Measurements from ENCODE around the gene MECP2.

MECP2 gene

GRCh38 chrX:154032653-154033052 lies 64.9 kb downstream of the MECP2 start:
- DNase-seq (ENCODE audit: low spot score): no peak

DNA sequence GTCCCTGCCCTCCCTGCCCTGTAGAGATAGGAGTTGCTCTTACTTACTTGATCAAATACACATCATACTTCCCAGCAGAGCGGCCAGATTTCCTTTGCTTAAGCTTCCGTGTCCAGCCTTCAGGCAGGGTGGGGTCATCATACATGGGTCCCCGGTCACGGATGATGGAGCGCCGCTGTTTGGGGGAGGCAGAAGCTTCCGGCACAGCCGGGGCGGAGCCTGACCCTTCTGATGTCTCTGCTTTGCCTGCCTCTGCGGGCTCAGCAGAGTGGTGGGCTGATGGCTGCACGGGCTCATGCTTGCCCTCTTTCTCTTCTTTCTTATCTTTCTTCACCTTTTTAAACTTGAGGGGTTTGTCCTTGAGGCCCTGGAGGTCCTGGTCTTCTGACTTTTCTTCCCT lies 65.4 kb downstream of the MECP2 start:
- no peak for DNase-seq (ENCODE audit: low spot score)

DNA sequence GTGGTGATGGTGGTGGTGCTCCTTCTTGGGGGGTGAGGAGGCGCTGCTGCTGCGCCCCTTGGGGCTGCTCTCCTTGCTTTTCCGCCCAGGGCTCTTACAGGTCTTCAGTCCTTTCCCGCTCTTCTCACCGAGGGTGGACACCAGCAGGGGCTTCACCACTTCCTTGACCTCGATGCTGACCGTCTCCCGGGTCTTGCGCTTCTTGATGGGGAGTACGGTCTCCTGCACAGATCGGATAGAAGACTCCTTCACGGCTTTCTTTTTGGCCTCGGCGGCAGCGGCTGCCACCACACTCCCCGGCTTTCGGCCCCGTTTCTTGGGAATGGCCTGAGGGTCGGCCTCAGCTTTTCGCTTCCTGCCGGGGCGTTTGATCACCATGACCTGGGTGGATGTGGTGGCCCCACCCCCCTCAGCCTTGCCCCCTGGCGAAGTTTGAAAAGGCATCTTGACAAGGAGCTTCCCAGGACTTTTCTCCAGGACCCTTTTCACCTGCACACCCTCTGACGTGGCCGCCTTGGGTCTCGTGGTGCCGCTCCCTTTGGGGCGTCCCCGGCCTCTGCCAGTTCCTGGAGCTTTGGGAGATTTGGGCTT lies 66.7 kb downstream of the MECP2 start:
- no peak for DNase-seq (ENCODE audit: low spot score)

DNA sequence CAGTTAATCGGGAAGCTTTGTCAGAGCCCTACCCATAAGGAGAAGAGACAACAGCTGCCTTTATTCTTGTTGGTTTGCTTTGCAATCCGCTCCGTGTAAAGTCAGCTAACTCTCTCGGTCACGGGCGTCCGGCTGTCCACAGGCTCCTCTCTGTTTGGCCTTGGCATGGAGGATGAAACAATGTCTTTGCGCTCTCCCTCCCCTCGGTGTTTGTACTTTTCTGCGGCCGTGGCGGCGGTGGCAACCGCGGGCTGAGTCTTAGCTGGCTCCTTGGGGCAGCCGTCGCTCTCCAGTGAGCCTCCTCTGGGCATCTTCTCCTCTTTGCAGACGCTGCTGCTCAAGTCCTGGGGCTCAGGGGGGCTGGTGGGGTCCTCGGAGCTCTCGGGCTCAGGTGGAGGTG lies 67.3 kb downstream of the MECP2 start:
- no peak for DNase-seq (ENCODE audit: low spot score)

- DNase-seq (ENCODE audit: low spot score): no peak
Observed at GRCh38 chrX:154029439-154029838, 68.1 kb downstream of the MECP2 start.

DNA sequence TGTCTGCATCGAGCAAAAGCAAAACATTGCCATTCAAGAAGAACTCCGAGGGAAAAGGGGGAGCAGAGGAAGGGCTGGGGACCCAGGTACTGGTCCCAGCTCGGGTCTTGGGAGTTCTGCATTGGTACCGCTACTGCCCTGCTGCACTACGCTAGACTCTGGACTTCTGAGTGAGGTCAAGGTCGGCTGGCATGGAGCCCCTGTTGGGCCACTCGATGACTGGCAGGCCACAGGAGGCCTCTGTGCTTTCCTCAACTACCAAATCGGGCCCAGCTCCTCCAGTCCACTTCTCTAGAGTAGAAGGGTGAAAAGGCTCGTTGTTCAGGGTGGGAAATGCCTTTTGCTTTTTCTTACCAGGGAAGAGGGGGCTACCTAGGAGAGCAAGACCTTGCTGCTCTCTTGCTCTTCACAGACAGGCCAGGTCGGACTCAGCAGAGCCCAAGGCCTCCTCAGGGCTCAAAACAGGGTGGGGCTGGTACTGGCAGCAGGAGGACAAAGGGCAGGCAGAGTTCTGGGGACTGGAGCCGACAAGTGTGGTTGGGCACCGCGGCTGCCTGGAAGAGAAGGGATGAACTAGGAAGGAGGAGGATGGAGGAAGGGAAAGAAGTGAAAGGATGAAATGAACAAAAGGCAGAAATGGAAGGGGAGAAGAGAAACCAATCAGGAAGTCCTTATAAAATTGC lies 68.9 kb downstream of the MECP2 start:
- DNase-seq (ENCODE audit: low spot score): no peak

GRCh38 chrX:154027986-154028385 lies 69.5 kb downstream of the MECP2 start:
- DNase-seq (ENCODE audit: low spot score): no peak

- no peak for DNase-seq (ENCODE audit: low spot score)
Observed at GRCh38 chrX:154027022-154027402, 70.5 kb downstream of the MECP2 start.

DNA sequence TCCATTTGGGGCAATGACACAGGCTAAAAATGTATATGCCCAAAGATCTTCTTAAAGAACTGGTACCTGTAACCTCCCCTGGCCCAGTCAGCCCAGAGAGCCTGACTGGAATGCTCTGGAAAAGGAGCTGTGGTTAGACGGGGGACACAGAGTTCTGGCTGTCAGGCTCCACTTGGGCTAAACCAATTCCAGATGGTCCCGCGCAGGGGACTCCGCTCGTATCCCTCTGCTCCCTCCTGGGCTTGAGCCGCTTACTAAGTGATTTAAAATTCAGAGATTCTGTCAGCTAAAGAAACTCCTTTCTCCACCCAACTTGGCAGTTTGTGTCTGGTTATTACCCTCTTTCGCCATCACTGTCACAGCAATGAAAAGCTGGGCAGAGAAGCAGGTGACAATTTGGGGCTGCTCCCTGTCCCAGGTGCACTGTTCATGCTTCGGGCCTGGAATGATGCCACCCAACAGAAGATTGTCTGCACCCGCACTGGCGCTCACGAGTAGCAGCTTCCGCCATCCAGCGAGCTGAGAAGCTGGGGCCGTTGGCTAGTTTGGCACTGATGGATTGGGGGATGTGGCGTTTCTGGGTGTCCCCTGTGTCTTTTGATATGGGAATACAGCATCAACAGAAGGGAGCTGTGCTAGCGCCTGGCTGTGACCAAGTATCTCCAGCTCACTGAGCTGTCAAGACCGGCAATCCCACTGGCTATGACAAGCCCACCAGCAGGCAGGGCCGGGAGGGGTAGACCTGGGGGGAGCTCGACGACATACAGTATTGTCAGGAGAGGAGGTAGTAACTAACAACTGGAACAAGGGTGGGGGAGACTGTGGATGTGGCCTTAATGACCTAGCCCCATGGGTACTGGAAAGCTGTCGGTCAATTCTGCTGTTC lies 71.1 kb downstream of the MECP2 start:
- DNase-seq (ENCODE audit: low spot score): no peak

DNA sequence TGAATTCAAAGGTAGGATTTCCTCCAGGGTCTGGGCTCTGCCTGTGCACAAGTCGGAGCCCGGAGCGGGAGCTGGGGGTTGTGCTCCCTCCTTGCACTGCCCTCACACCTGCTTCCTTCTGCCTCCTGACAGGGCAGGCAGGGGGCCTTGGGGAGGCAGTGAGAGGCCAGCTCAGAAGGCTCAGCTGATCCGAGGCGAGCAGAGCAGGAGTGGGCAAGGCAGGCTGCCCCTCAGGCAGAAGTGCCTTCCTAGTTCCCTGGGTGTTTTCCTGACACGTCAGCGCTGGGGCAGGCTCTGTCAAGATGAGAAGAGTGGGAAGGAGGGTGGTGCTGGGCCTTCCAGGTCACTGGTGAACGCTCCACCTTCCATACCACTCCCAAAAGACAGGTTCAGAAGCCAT lies 72.3 kb downstream of the MECP2 start:
- DNase-seq (ENCODE audit: low spot score): no peak

DNA sequence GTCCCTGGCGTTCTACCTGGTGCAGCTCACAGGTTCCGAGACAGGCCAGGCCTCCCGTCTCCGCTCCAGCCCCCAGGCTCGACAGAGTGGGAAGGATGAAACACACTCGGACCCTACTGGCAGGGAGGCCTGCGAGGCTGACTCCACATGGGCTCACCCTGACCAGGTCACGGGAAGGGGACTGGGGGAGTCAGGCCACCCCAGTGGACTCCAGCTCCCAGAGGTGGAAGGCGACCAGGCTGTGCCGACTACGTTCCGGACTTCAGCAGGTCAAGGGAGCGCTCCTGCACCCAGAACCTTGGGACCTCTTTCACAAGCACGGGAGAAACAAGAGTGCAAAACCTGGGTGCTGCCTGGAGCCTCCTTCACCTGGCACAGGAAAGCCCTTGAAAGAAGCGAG lies 73.2 kb downstream of the MECP2 start:
- no peak for DNase-seq (ENCODE audit: low spot score)

GRCh38 chrX:154023276-154024000 lies 74.1 kb downstream of the MECP2 start:
- DNase-seq (ENCODE audit: low spot score): no peak

DNA sequence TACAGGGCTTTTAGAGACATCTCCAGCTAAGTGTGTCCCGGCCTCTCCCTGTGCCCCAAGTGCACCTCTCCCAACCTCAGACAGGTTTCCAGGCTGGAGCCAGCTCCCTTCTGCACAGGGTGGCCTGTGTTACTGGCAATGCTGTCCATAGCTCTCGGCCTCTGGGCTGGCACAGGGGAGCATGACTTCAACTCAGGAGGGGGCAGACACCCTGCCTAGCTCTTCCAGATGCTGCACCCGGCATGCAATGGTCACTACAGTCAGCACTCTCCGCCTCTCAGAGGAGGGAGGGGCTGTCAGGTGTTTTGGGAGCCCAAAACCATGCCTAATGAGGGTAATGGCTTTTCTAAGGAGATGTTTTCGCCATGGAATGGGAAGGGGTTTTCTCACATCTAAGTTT lies 75.4 kb downstream of the MECP2 start:
- DNase-seq (ENCODE audit: low spot score): no peak

DNA sequence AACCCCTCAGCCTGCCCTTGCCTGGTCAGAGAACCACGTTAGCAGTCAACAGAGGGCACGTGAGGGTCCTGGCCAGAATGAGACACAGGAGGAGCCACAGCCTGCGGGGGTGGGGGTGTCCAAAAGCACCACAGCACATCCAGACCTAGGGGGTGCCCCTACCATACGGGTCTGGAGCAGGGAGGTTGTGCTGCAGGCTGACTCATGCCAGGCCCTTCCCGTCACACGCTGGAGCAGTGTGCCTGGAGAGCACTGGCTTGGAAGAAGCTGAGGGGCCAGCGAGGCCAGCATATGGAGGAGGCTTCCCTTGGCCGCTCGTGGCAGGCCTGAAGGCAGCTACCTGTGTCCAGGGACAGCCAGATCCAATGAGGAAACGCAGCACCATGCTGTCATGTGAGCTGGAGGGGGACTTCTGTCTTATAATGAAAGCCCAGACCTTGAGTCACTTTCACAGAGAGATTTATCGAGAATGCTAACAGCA lies 76.3 kb downstream of the MECP2 start:
- DNase-seq (ENCODE audit: low spot score): no peak

DNA sequence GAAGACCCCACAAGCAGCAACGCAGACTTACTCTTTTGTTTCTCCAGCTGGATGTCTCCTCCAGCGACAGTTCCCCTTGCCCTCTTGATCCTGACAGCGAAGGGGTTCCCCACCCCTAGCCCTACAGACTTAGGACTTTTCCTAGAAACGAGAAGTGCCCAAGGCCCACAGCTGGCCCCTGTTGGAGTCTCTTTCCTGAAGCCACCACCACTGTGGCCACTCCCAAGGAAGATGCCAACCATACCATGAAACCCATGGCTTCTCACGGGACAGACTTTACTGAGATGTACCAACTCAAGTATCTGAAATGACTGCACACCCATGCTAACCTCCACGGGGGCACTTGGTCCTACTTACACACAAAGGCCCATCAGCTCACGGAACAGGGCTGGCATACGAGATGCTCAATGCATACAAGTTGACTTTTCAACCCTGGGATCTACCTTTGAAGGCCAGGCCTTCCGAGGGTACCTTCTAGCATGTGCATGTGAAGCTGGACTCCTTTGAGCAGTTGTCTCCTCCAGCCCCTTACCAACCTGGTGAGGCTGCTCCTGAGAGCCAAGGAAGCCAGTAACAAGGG lies 76.9 kb downstream of the MECP2 start:
- no peak for DNase-seq (ENCODE audit: low spot score)

DNA sequence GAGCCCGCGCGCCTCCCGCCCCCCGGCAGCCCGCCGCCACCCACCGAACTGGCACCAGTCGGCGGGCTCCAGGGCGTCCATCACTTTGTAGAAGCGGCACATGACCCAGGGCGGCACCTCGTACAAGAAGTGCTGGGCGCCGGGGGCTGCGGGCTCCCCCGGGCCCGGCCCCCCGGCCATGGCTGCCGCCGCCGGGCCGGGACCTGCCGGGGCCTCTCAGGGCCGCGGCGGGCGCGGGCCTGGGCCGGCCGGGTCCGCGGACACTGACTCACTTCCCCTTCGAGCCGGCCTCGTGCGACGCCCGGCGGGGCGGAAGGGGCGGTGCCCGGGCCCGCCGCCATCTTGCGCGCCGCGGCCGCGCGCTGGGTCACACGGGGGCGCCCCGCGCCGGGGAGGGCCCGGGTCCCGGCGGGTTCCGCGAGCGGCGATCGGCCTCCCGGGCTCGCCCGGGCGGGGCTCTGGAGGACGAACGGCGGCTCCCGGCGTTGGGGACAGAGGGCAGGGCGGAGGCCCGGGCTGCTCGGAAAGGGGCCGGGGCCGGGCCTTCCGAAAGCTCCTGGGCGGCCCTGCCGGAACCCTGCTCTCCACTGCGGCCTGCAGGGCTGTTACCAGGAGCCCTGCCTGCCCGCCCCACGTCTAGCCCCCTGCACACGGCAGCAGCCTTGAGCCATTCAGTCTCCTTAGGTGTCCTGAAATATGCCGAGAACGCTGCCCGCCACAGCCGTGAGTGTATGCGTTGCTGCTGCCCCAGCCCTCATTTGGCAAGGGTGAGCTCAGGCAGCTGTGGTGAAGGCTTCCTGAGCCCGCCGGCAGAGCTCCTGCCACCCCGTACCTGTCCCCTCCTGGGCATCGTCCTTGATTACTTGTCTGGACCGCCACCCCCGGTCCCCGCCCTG lies 77.6 kb downstream of the MECP2 start, which contains the start of gene IRAK1:
IRAK1 (minus strand) TSS at position 270 of the 896 bp plus-strand sequence; CDS start at position 180, 90 bp downstream.
- peak; percentile 51 for DNase-seq (ENCODE audit: low spot score)

DNA sequence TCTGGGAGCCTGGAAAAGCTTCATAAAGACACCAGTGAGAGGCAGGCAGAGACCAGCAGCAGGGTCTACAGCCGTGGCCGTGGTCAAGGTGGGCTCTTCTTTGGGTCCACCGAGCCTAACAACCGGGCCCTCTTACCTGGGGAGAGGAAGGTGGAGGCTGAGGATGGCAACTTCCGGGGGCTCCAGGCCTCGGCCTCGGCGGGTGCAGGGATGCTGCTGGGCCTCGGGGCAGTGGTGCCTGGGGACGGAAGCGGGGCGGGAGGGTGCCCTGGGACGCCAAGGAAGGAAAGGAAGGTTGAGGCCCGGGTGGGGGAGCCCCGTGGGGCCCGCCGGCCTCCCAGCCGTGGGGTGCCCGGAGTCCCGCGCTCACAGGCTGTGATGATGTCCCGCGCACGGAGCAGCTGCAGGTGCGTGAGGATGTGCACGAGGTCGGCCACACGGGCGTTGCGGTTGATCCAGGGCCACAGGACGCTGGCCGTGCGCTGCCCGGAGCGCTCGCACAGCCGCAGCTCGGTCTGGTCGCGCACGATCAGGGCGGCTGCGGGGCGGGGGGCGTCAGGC lies 78.4 kb downstream of the MECP2 start:
- DNase-seq (ENCODE audit: low spot score): no peak

GRCh38 chrX:154018518-154019060 lies 78.9 kb downstream of the MECP2 start:
- no peak for DNase-seq (ENCODE audit: low spot score)

GRCh38 chrX:154017766-154018517 lies 79.6 kb downstream of the MECP2 start:
- no peak for DNase-seq (ENCODE audit: low spot score)

Measured in kidney capillary endothelial cell (primary cell).